HepG2 (cell line): ENCODE measurements around the gene CSKMT. TPM values are rescaled to one million over a fixed set of nuclear protein-coding genes. Genes with fewer than 3 reads are reported as not detected.
A peak's percentile ranks its signal among the peaks of the same experiment; 100 is the strongest.

ENCODE experiments used
- ARID3A ChIP-seq: IDR thresholded peaks from 2 replicates; pipeline ENCODE4 v1.6.1; 2012; ENCODE audit warnings: low read depth, low read length, improper control_type of control experiment
- ARID4A ChIP-seq: sonication (generic); formaldehyde crosslinking; IDR thresholded peaks from 2 replicates; pipeline ENCODE4 v1.5.0; 2020; ENCODE audit warnings: mild to moderate bottlenecking, missing genetic modification reagents, borderline replicate concordance
- SATB2 ChIP-seq: sonication (generic); formaldehyde crosslinking; IDR thresholded peaks from 2 replicates; pipeline ENCODE4 v1.5.0; 2020; ENCODE audit warnings: missing genetic modification reagents
- ZNF224 ChIP-seq: sonication (generic); formaldehyde crosslinking; IDR thresholded peaks from 2 replicates; pipeline ENCODE4 v1.5.0; 2020; ENCODE audit warnings: mild to moderate bottlenecking, missing genetic modification reagents
- ZNF772 ChIP-seq: sonication (generic); formaldehyde crosslinking; IDR thresholded peaks from 2 replicates; pipeline ENCODE4 v1.5.0; 2020; ENCODE audit warnings: mild to moderate bottlenecking, missing genetic modification reagents
- polyA plus RNA-seq, 8 experiments: library from polyadenylated mRNA; depleted of rRNA in 3 of 8; stranded (reverse) in 7 of 8; unstranded in 1 of 8; fragments of >200 nt; fragmentation: Illumina TruSeq in 4 of 8; extraction: Trizol in 4 of 8; gene quantifications; 2 replicates each; pipeline versions ENCODE4 v1.2.1 to v1.2.3, GENCODE V29; 2011 to 2016; ENCODE audit warnings: low read depth in 4 of 8, missing spikeins in 1 of 8, mixed read lengths in 1 of 8; ENCODE audit not compliant: insufficient read depth in 1 of 8
- total RNA-seq, 5 experiments: library from RNA; depleted of rRNA; stranded (reverse); fragments of >200 nt; fragmentation: Illumina TruSeq; extraction: Trizol; gene quantifications; 2 replicates each; pipeline ENCODE4 v1.2.3, GENCODE V29; 2016; ENCODE audit warnings: low read depth in 1 of 5
- TF ChIP-seq, protein P1 (sequence below), 2 experiments: IDR thresholded peaks; 2 replicates each; pipeline ENCODE4 v1.6.1; 2011 to 2012; ENCODE audit warnings: low read length in 2 of 2, borderline replicate concordance in 1 of 2, low read depth in 1 of 2, mild to moderate bottlenecking in 1 of 2, moderate library complexity in 1 of 2
- TF ChIP-seq, protein P2 (sequence below): sonication (generic); formaldehyde crosslinking; IDR thresholded peaks from 2 replicates; pipeline ENCODE4 v1.5.1; 2020; ENCODE audit warnings: mild to moderate bottlenecking, missing genetic modification reagents, borderline replicate concordance
- TF ChIP-seq, protein P3 (sequence below): sonication (generic); formaldehyde crosslinking; IDR thresholded peaks from 2 replicates; pipeline ENCODE4 v1.9.0; 2021; ENCODE audit warnings: missing genetic modification reagents, mild to moderate bottlenecking, borderline replicate concordance

Gene CSKMT
- total and polyA plus RNA-seq, 2 of the 13 experiments (the other 11 are each of a cell fraction or from before 2014, with no cell fraction given): 7.6 to 31.8 TPM

GRCh38 chr11:62678770-62679696 is 13.9 kb downstream of the CSKMT start, which contains the start of gene UBXN1 (continued):
- TF ChIP-seq ARID3A: no peak
- TF ChIP-seq ZNF772 (CRISPR knock-in tag): peak; percentile 73
- no peak for TF ChIP-seq SATB2
- peak; percentile 56; the same call in 1 of the 2 replicates for TF ChIP-seq ZNF224 (CRISPR knock-in tag)
- peak; percentile 95 for TF ChIP-seq ARID4A (CRISPR knock-in tag)
- TF ChIP-seq, protein P1, sequence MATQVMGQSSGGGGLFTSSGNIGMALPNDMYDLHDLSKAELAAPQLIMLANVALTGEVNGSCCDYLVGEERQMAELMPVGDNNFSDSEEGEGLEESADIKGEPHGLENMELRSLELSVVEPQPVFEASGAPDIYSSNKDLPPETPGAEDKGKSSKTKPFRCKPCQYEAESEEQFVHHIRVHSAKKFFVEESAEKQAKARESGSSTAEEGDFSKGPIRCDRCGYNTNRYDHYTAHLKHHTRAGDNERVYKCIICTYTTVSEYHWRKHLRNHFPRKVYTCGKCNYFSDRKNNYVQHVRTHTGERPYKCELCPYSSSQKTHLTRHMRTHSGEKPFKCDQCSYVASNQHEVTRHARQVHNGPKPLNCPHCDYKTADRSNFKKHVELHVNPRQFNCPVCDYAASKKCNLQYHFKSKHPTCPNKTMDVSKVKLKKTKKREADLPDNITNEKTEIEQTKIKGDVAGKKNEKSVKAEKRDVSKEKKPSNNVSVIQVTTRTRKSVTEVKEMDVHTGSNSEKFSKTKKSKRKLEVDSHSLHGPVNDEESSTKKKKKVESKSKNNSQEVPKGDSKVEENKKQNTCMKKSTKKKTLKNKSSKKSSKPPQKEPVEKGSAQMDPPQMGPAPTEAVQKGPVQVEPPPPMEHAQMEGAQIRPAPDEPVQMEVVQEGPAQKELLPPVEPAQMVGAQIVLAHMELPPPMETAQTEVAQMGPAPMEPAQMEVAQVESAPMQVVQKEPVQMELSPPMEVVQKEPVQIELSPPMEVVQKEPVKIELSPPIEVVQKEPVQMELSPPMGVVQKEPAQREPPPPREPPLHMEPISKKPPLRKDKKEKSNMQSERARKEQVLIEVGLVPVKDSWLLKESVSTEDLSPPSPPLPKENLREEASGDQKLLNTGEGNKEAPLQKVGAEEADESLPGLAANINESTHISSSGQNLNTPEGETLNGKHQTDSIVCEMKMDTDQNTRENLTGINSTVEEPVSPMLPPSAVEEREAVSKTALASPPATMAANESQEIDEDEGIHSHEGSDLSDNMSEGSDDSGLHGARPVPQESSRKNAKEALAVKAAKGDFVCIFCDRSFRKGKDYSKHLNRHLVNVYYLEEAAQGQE (IDR thresholded peaks at IDR 0.05; ENCODE audit: borderline replicate concordance in 1 of 2, low read depth in 1 of 2, low read length in 2 of 2): peak in 1 of 2 experiments; percentile 51; a peak in 1 of 4 replicates
- TF ChIP-seq, protein P2, sequence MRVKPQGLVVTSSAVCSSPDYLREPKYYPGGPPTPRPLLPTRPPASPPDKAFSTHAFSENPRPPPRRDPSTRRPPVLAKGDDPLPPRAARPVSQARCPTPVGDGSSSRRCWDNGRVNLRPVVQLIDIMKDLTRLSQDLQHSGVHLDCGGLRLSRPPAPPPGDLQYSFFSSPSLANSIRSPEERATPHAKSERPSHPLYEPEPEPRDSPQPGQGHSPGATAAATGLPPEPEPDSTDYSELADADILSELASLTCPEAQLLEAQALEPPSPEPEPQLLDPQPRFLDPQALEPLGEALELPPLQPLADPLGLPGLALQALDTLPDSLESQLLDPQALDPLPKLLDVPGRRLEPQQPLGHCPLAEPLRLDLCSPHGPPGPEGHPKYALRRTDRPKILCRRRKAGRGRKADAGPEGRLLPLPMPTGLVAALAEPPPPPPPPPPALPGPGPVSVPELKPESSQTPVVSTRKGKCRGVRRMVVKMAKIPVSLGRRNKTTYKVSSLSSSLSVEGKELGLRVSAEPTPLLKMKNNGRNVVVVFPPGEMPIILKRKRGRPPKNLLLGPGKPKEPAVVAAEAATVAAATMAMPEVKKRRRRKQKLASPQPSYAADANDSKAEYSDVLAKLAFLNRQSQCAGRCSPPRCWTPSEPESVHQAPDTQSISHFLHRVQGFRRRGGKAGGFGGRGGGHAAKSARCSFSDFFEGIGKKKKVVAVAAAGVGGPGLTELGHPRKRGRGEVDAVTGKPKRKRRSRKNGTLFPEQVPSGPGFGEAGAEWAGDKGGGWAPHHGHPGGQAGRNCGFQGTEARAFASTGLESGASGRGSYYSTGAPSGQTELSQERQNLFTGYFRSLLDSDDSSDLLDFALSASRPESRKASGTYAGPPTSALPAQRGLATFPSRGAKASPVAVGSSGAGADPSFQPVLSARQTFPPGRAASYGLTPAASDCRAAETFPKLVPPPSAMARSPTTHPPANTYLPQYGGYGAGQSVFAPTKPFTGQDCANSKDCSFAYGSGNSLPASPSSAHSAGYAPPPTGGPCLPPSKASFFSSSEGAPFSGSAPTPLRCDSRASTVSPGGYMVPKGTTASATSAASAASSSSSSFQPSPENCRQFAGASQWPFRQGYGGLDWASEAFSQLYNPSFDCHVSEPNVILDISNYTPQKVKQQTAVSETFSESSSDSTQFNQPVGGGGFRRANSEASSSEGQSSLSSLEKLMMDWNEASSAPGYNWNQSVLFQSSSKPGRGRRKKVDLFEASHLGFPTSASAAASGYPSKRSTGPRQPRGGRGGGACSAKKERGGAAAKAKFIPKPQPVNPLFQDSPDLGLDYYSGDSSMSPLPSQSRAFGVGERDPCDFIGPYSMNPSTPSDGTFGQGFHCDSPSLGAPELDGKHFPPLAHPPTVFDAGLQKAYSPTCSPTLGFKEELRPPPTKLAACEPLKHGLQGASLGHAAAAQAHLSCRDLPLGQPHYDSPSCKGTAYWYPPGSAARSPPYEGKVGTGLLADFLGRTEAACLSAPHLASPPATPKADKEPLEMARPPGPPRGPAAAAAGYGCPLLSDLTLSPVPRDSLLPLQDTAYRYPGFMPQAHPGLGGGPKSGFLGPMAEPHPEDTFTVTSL (CRISPR knock-in tag): 0 out of 2 replicates have a peak, but pooled peaks have one; percentile 11
- TF ChIP-seq, protein P3, sequence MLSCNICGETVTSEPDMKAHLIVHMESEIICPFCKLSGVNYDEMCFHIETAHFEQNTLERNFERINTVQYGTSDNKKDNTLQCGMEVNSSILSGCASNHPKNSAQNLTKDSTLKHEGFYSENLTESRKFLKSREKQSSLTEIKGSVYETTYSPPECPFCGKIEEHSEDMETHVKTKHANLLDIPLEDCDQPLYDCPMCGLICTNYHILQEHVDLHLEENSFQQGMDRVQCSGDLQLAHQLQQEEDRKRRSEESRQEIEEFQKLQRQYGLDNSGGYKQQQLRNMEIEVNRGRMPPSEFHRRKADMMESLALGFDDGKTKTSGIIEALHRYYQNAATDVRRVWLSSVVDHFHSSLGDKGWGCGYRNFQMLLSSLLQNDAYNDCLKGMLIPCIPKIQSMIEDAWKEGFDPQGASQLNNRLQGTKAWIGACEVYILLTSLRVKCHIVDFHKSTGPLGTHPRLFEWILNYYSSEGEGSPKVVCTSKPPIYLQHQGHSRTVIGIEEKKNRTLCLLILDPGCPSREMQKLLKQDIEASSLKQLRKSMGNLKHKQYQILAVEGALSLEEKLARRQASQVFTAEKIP (CRISPR knock-in tag): no peak
